Measurements from ENCODE around the gene TOPORS. TPM values are rescaled to one million over a fixed set of nuclear protein-coding genes. Genes with fewer than 3 reads are reported as not detected.
A peak's percentile ranks its signal among the peaks of the same experiment; 100 is the strongest.

TOPORS gene
- total and polyA plus RNA-seq, 8 donors, result 3.2 to 45.9 (median 6.6) TPM

- no peaks in the 10 kb centered on the region for H3K9me3 ChIP-seq
- H3K36me3 ChIP-seq, result no peaks in the 10 kb centered on the region
- peaks cover 0 to 18% (median 4%) of the 10 kb centered on the region in 4 donors for H3K4me1 ChIP-seq
- no peak overlapping the region for H3K4me3 ChIP-seq
- DNase-seq, result no peak
- intact Hi-C loops (cut with DNase I; ENCODE audit: low total_unique reads), result no loop called here
- H3K27ac ChIP-seq, result peak overlapping the region in 2 of 5 donors; percentile 11 to 43
- TF ChIP-seq POLR2A (IDR thresholded peaks at IDR 0.05) (no peak), POLR2AphosphoS5 (IDR thresholded peaks at IDR 0.05) (no peak)
- WGBS, 5 donors, result 56 to 74% (median 66%) methylated on average over 3 of the region's 3 CpGs
- no peaks in the 10 kb centered on the region for H3K27me3 ChIP-seq
Observed at GRCh38 chr9:32558408-32558934, 6.1 kb upstream of the TOPORS start.

GRCh38 chr9:32554591-32554990 lies 2.2 kb upstream of the TOPORS start:
- no peaks in the 10 kb centered on the region for H3K27me3 ChIP-seq
- H3K4me3 ChIP-seq, result no peak overlapping the region
- no peaks in the 10 kb centered on the region for H3K9me3 ChIP-seq
- TF ChIP-seq POLR2A (IDR thresholded peaks at IDR 0.05) (no peak), EP300 (IDR thresholded peaks at IDR 0.05) (no peak), CTCF (IDR thresholded peaks at IDR 0.05) (no peak), POLR2AphosphoS5 (IDR thresholded peaks at IDR 0.05) (no peak)
- intact Hi-C loops (cut with DNase I; ENCODE audit: low total_unique reads), result no loop called here
- no peak for DNase-seq
- peaks cover 12 to 35% (median 19%) of the 10 kb centered on the region in 4 donors for H3K4me1 ChIP-seq
- H3K36me3 ChIP-seq, result no peaks in the 10 kb centered on the region
- H3K27ac ChIP-seq, result no peak overlapping the region

- no peak overlapping the region for H3K27ac ChIP-seq
- no peaks in the 10 kb centered on the region for H3K27me3 ChIP-seq
- WGBS, 5 donors, result 81 to 86% (median 84%) methylated on average over 2 of the region's 2 CpGs
- H3K9me3 ChIP-seq, result no peaks in the 10 kb centered on the region
- intact Hi-C loops (cut with DNase I; ENCODE audit: low total_unique reads), result no loop called here
- TF ChIP-seq POLR2AphosphoS5 (IDR thresholded peaks at IDR 0.05) (no peak), EP300 (IDR thresholded peaks at IDR 0.05) (no peak), CTCF (IDR thresholded peaks at IDR 0.05) (no peak), POLR2A (IDR thresholded peaks at IDR 0.05) (no peak)
- H3K36me3 ChIP-seq, result no peaks in the 10 kb centered on the region
- H3K4me3 ChIP-seq, result no peak overlapping the region
- peak in 1 of 2 donors; percentile 7 for DNase-seq
- H3K4me1 ChIP-seq, result peaks cover 16 to 37% (median 22%) of the 10 kb centered on the region in 4 donors
Observed at GRCh38 chr9:32554107-32554506, 1.7 kb upstream of the TOPORS start.

GRCh38 chr9:32551276-32552051 lies 922 bp downstream of the TOPORS start:
- Histone ChIP-seq H3K9me3 (no peaks in the 10 kb centered on the region), H3K27ac (peak overlapping the region; percentile 92 to 97 (median 96)), H3K36me3 (peaks cover 0 to 4% (median 0%) of the 10 kb centered on the region in 4 donors), H3K4me3 (peak overlapping the region; percentile 59 to 88 (median 74)), H3K27me3 (no peaks in the 10 kb centered on the region), H3K4me1 (peaks cover 16 to 43% (median 32%) of the 10 kb centered on the region in 4 donors)
- WGBS, 5 donors, result 0 to 1% (median 1%) methylated on average over 30 to 36 of the region's 36 CpGs
- TF ChIP-seq EP300 (IDR thresholded peaks at IDR 0.05) (no peak), POLR2AphosphoS5 (IDR thresholded peaks at IDR 0.05) (peak in 1 of 3 donors; percentile 7)
- intact Hi-C loops (cut with DNase I; ENCODE audit: low total_unique reads), result no loop called here
- peak in 1 of 2 donors; percentile 70 for DNase-seq

- H3K36me3 ChIP-seq, result peaks cover 0 to 4% (median 0%) of the 10 kb centered on the region in 4 donors
- no peaks in the 10 kb centered on the region for H3K27me3 ChIP-seq
- TF ChIP-seq EP300 (IDR thresholded peaks at IDR 0.05), result no peak
- peak in 1 of 7 experiments; percentile 4 for TF ChIP-seq CTCF (IDR thresholded peaks at IDR 0.05)
- peak; percentile 38 to 60 (median 54) for TF ChIP-seq POLR2AphosphoS5 (IDR thresholded peaks at IDR 0.05)
- intact Hi-C loops (cut with DNase I; ENCODE audit: low total_unique reads), result no loop called here
- DNase-seq, result peak; percentile 90 to 99
- 0 to 1% (median 0%) methylated on average over 43 to 75 of the region's 75 CpGs for WGBS, 5 donors
- H3K27ac ChIP-seq, result peak overlapping the region; percentile 92 to 97 (median 96)
- peaks cover 16 to 50% (median 34%) of the 10 kb centered on the region in 4 donors for H3K4me1 ChIP-seq
- H3K4me3 ChIP-seq, result peak overlapping the region; percentile 59 to 88 (median 74)
- no peaks in the 10 kb centered on the region for H3K9me3 ChIP-seq
Observed at GRCh38 chr9:32550562-32551275, 1.7 kb downstream of the TOPORS start.

Measured in stomach (tissue), 9 donors.